Measurements from ENCODE around the gene SLC35B2. TPM values are rescaled to one million over a fixed set of nuclear protein-coding genes. Genes with fewer than 3 reads are reported as not detected.
A peak's percentile ranks its signal among the peaks of the same experiment; 100 is the strongest.

Gene SLC35B2
- total RNA-seq, 4 donors from 2014 or later = 10.7 to 35.2 (median 26.5) TPM

GRCh38 chr6:44223319-44224028 lies 33.9 kb downstream of the SLC35B2 start, which contains the start of gene SLC29A1:
SLC29A1 (plus strand) TSS chr6:44223595; CDS start chr6:44227314, 3,719 bp downstream.
- H3K4me1 ChIP-seq = peaks cover 0 to 76% (median 10%) of the 10 kb centered on the region in 4 donors
- H3K36me3 ChIP-seq = no peaks in the 10 kb centered on the region
- no peaks in the 10 kb centered on the region for H3K9me3 ChIP-seq
- peak in 3 of 6 experiments; percentile 15 to 28 (median 16) for TF ChIP-seq CTCF (IDR thresholded peaks at IDR 0.05)
- no peak for TF ChIP-seq POLR2A (IDR thresholded peaks at IDR 0.05)
- peak; percentile 82 to 90 (median 86) for DNase-seq
- no peaks in the 10 kb centered on the region for H3K27me3 ChIP-seq
- H3K4me3 ChIP-seq = peak within 1 kb of the TSS; percentile 53 to 78 (median 67)
- H3K27ac ChIP-seq = peak within 1 kb of the TSS; percentile 49 to 72 (median 66)

GRCh38 chr6:44222486-44223318 lies 34.6 kb downstream of the SLC35B2 start:
- TF ChIP-seq POLR2A (IDR thresholded peaks at IDR 0.05) = no peak
- TF ChIP-seq CTCF (IDR thresholded peaks at IDR 0.05) = no peak
- no peak for DNase-seq
- Histone ChIP-seq H3K27me3 (no peaks in the 10 kb centered on the region), H3K9me3 (no peaks in the 10 kb centered on the region), H3K4me1 (peaks cover 0 to 84% (median 15%) of the 10 kb centered on the region in 4 donors), H3K27ac (peak overlapping the region; percentile 49 to 72 (median 66)), H3K4me3 (peak overlapping the region; percentile 53 to 78 (median 67)), H3K36me3 (no peaks in the 10 kb centered on the region)

GRCh38 chr6:44221961-44222335 lies 35.4 kb downstream of the SLC35B2 start:
- Histone ChIP-seq H3K27ac (peak overlapping the region; percentile 16 to 72 (median 60)), H3K4me1 (peaks cover 0 to 86% (median 15%) of the 10 kb centered on the region in 4 donors), H3K4me3 (peak overlapping the region in 1 of 4 donors; percentile 3), H3K36me3 (no peaks in the 10 kb centered on the region), H3K9me3 (no peaks in the 10 kb centered on the region), H3K27me3 (no peaks in the 10 kb centered on the region)
- DNase-seq = no peak
- TF ChIP-seq POLR2A (IDR thresholded peaks at IDR 0.05) (no peak), CTCF (IDR thresholded peaks at IDR 0.05) (no peak)

- peak; percentile 65 to 94 (median 93) for DNase-seq
- peak overlapping the region; percentile 16 to 72 (median 60) for H3K27ac ChIP-seq
- H3K4me3 ChIP-seq = peak overlapping the region in 1 of 4 donors; percentile 3
- TF ChIP-seq POLR2A (IDR thresholded peaks at IDR 0.05) = no peak
- peak; percentile 55 to 94 (median 78) for TF ChIP-seq CTCF (IDR thresholded peaks at IDR 0.05)
- peaks cover 0 to 85% (median 17%) of the 10 kb centered on the region in 4 donors for H3K4me1 ChIP-seq
- H3K9me3 ChIP-seq = no peaks in the 10 kb centered on the region
- no peaks in the 10 kb centered on the region for H3K27me3 ChIP-seq
- no peaks in the 10 kb centered on the region for H3K36me3 ChIP-seq
Observed at GRCh38 chr6:44221291-44221960, 35.9 kb downstream of the SLC35B2 start.

- DNase-seq = no peak
- no peaks in the 10 kb centered on the region for H3K36me3 ChIP-seq
- peak overlapping the region in 3 of 4 donors; percentile 60 to 72 (median 61) for H3K27ac ChIP-seq
- no peak overlapping the region for H3K4me3 ChIP-seq
- no peaks in the 10 kb centered on the region for H3K27me3 ChIP-seq
- H3K9me3 ChIP-seq = no peaks in the 10 kb centered on the region
- peaks cover 0 to 80% (median 17%) of the 10 kb centered on the region in 4 donors for H3K4me1 ChIP-seq
- TF ChIP-seq POLR2A (IDR thresholded peaks at IDR 0.05) (no peak), CTCF (IDR thresholded peaks at IDR 0.05) (no peak)
Observed at GRCh38 chr6:44220913-44221290, 36.4 kb downstream of the SLC35B2 start.
